ENCODE results near the gene ALPK3. TPM values are rescaled to one million over a fixed set of nuclear protein-coding genes. Genes with fewer than 3 reads are reported as not detected.

The ALPK3 gene
- 0.09 to 0.28 TPM (median 0.11 TPM) in 5 replicates for total RNA-seq (2022; extraction: Qiagen RNA extraction; ENCODE audit: low read depth)

GRCh38 chr15:84816694-84817465 lies at the start of gene ALPK3:
ALPK3 (plus strand) TSS chr15:84817356; CDS start chr15:84817453, 97 bp downstream.

GRCh38 chr15:84883916-84884781 lies 67.0 kb downstream of the ALPK3 start, which contains the start of gene SLC28A1:
SLC28A1 (plus strand) TSS chr15:84884662; CDS start chr15:84887761, 3,099 bp downstream.

Other genes starting within 250 kb of the ALPK3 start
- gene ZSCAN2, start 216.3 kb upstream of the ALPK3 start, total RNA-seq (2022; extraction: Qiagen RNA extraction; ENCODE audit: low read depth) = 13.2 to 16.7 TPM (median 14.1 TPM) in 5 replicates
- 38.4 to 51.1 TPM (median 40.9 TPM) in 5 replicates for gene WDR73, start 163.1 kb upstream of the ALPK3 start, total RNA-seq (2022; extraction: Qiagen RNA extraction; ENCODE audit: low read depth)
- 14.1 to 23.7 TPM (median 23.5 TPM) in 5 replicates for gene NMB, start 159.2 kb upstream of the ALPK3 start, total RNA-seq (2022; extraction: Qiagen RNA extraction; ENCODE audit: low read depth)
- gene SEC11A, start 101.2 kb upstream of the ALPK3 start, total RNA-seq (2022; extraction: Qiagen RNA extraction; ENCODE audit: low read depth) = 322 to 406 TPM (median 340 TPM) in 5 replicates
- 18.2 to 24.1 TPM (median 22.9 TPM) in 5 replicates for gene ZNF592, start 68.8 kb upstream of the ALPK3 start, total RNA-seq (2022; extraction: Qiagen RNA extraction; ENCODE audit: low read depth)
- gene SLC28A1, start 67.3 kb downstream of the ALPK3 start, total RNA-seq (2022; extraction: Qiagen RNA extraction; ENCODE audit: low read depth) = 0.08 TPM in 1 of 5 replicates, not detected in the others
- gene PDE8A, start 164.5 kb downstream of the ALPK3 start, total RNA-seq (2022; extraction: Qiagen RNA extraction; ENCODE audit: low read depth) = 29.2 to 37.5 TPM (median 36.2 TPM) in 5 replicates

Measured in A549 treated with DMSO at 1 μM for 4 hours (cell line).